Amygdala (tissue), 56 donors: ENCODE measurements around the gene TCF12.
"Not testable (repeated sequence)": the region's sequence is repeated elsewhere in the genome, so short reads cannot be mapped to it uniquely, and the experiment has no call there.

Source experiments
- DNase-seq, 56 donors: peaks; one replicate each; lab custom pipeline; 2025; lab: John Stamatoyannopoulos, UW

Gene TCF12

GRCh38 chr15:56972016-56972415 is 53.6 kb downstream of the TCF12 start:
- DNase-seq = no peak

GRCh38 chr15:56972426-56972825 is 54.0 kb downstream of the TCF12 start:
- no peak for DNase-seq

GRCh38 chr15:56973463-56973862 is 55.0 kb downstream of the TCF12 start:
- no peak for DNase-seq

GRCh38 chr15:56977232-56977631 is 58.8 kb downstream of the TCF12 start:
- no peak for DNase-seq

- DNase-seq = no peak
These were observed 60.6 kb downstream of the TCF12 start for GRCh38 chr15:56978898-56979662.

- no peak for DNase-seq
These were observed 62.0 kb downstream of the TCF12 start for GRCh38 chr15:56980473-56980872.

- DNase-seq = no peak
These were observed 62.7 kb downstream of the TCF12 start for GRCh38 chr15:56981160-56981559.

GRCh38 chr15:56982987-56983386 is 64.5 kb downstream of the TCF12 start:
- DNase-seq = no peak

GRCh38 chr15:56984681-56985481 is 66.4 kb downstream of the TCF12 start:
- DNase-seq = no peak

- DNase-seq = no peak
These were observed 67.4 kb downstream of the TCF12 start for GRCh38 chr15:56985856-56986255.

- DNase-seq = no peak
These were observed 68.8 kb downstream of the TCF12 start for GRCh38 chr15:56987286-56987685.

- no peak for DNase-seq
These were observed 69.8 kb downstream of the TCF12 start for GRCh38 chr15:56988219-56988618.

- DNase-seq = no peak
These were observed 71.0 kb downstream of the TCF12 start for GRCh38 chr15:56989411-56989924.

GRCh38 chr15:56991017-56991416 is 72.6 kb downstream of the TCF12 start:
- DNase-seq = no peak

GRCh38 chr15:56992725-56993124 is 74.3 kb downstream of the TCF12 start:
- no peak for DNase-seq

- no peak for DNase-seq
These were observed 75.8 kb downstream of the TCF12 start for GRCh38 chr15:56994280-56994679.

GRCh38 chr15:56996093-56996492 is 77.6 kb downstream of the TCF12 start:
- no peak for DNase-seq

GRCh38 chr15:56996746-56997470 is 78.5 kb downstream of the TCF12 start:
- no peak for DNase-seq

- no peak for DNase-seq
These were observed 85.0 kb downstream of the TCF12 start for GRCh38 chr15:57003418-57003817.

- DNase-seq = no peak
These were observed 86.8 kb downstream of the TCF12 start for GRCh38 chr15:57005244-57005643.

GRCh38 chr15:57007797-57008196 is 89.4 kb downstream of the TCF12 start:
- not testable (repeated sequence) for DNase-seq
